Chondrocyte (in vitro differentiated cells): ENCODE results near the gene PUS10. TPM values are rescaled to one million over a fixed set of nuclear protein-coding genes. Genes with fewer than 3 reads are reported as not detected.

ENCODE experiments used
- DNase-seq: peaks from one replicate; pipeline ENCODE4 v3.0.0; 2021; ENCODE audit warnings: mixed read lengths, low spot score
- H3K27ac Mint-ChIP-seq: one replicate; pipeline ENCODE4 v1.8.0; 2021; ENCODE audit warnings: mild to moderate bottlenecking, moderate library complexity, mixed read lengths; ENCODE audit not compliant: unreplicated experiment
- H3K27me3 Mint-ChIP-seq: 2 replicates; pipeline ENCODE4 v1.8.0; 2021; ENCODE audit warnings: low read depth, mixed read lengths
- H3K36me3 Mint-ChIP-seq: 2 replicates; pipeline ENCODE4 v1.8.0; 2021; ENCODE audit warnings: low read depth, mixed read lengths
- H3K4me1 Mint-ChIP-seq: 2 replicates; pipeline ENCODE4 v1.8.0; 2021; ENCODE audit warnings: low read depth, mild to moderate bottlenecking, mixed read lengths
- H3K4me3 Mint-ChIP-seq: one replicate; pipeline ENCODE4 v1.8.0; 2021; ENCODE audit warnings: mild to moderate bottlenecking, moderate library complexity, mixed read lengths; ENCODE audit not compliant: unreplicated experiment
- H3K9me3 Mint-ChIP-seq: 2 replicates; pipeline ENCODE4 v1.8.0; 2021; ENCODE audit warnings: low read depth, mixed read lengths
- total RNA-seq: library from RNA; stranded (reverse); gene quantifications from 3 replicates; pipeline ENCODE4 v1.2.1, GENCODE V29; 2021
- TF ChIP-seq, protein P1 (sequence below): fragments of 200-600 bp; sonication (generic); IDR thresholded peaks from 2 replicates; pipeline ENCODE4 v1.5.0; 2021; ENCODE audit warnings: antibody characterized with exemption, mild to moderate bottlenecking, moderate library complexity

PUS10 gene
- total RNA-seq, 1 donor from 2014 or later = 5.1 TPM

DNA sequence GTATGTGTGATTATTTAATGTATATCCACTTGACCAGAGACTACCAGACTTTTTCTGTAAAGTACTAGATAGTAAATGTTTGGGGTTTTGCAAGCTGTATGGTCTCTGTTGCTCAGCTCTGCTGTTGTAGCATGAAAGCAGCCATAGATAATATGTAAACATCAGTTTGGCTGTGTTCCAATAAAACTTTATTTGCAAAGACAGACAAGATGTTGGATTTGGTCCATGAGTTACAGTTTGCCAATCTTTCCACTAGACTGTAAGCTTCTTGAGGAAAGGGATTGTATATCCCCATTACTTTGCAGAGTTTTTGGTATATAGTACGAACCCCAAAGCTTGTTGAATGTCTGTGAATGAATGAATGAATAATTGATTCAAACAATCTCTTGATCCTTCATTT, 119.5 kb downstream of the PUS10 start:
- peaks cover 21% of the 10 kb centered on the region for H3K36me3 Mint-ChIP-seq
- no peaks in the 10 kb centered on the region for H3K27me3 Mint-ChIP-seq
- TF ChIP-seq, protein P1, sequence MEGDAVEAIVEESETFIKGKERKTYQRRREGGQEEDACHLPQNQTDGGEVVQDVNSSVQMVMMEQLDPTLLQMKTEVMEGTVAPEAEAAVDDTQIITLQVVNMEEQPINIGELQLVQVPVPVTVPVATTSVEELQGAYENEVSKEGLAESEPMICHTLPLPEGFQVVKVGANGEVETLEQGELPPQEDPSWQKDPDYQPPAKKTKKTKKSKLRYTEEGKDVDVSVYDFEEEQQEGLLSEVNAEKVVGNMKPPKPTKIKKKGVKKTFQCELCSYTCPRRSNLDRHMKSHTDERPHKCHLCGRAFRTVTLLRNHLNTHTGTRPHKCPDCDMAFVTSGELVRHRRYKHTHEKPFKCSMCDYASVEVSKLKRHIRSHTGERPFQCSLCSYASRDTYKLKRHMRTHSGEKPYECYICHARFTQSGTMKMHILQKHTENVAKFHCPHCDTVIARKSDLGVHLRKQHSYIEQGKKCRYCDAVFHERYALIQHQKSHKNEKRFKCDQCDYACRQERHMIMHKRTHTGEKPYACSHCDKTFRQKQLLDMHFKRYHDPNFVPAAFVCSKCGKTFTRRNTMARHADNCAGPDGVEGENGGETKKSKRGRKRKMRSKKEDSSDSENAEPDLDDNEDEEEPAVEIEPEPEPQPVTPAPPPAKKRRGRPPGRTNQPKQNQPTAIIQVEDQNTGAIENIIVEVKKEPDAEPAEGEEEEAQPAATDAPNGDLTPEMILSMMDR = no peak
- no peaks in the 10 kb centered on the region for H3K4me1 Mint-ChIP-seq
- no peaks in the 10 kb centered on the region for H3K9me3 Mint-ChIP-seq
- no peak overlapping the region for H3K27ac Mint-ChIP-seq
- DNase-seq = no peak
- H3K4me3 Mint-ChIP-seq = no peak overlapping the region

Other genes starting within 250 kb of the PUS10 start
- gene REL, start 136.7 kb downstream of the PUS10 start, total RNA-seq = 4.9 to 6.8 TPM (median 5.4 TPM) in 3 replicates
- 22.6 to 25.0 TPM (median 23.0 TPM) in 3 replicates for gene PEX13, start 535 bp downstream of the PUS10 start, total RNA-seq
- gene SANBR, start 47.6 kb upstream of the PUS10 start, total RNA-seq = 11.8 to 16.9 TPM (median 12.1 TPM) in 3 replicates
- 5.6 to 10.4 TPM (median 9.7 TPM) in 3 replicates for gene C2orf74, start 143.9 kb upstream of the PUS10 start, total RNA-seq